Neural progenitor cell (in vitro differentiated cells): ENCODE data around the gene IPPK.

ENCODE experiments used
- EZH2phosphoT487 ChIP-seq: fragments of 200-600 bp; sonication (generic); IDR thresholded peaks from 2 replicates; pipeline ENCODE4 v1.6.1; 2017; ENCODE audit warnings: antibody characterized with exemption
- TF ChIP-seq, protein P1 (sequence below): fragments of 200-600 bp; sonication (generic); IDR thresholded peaks from 2 replicates; pipeline ENCODE4 v1.5.1; 2017; ENCODE audit warnings: antibody characterized with exemption, mild to moderate bottlenecking

DNA sequence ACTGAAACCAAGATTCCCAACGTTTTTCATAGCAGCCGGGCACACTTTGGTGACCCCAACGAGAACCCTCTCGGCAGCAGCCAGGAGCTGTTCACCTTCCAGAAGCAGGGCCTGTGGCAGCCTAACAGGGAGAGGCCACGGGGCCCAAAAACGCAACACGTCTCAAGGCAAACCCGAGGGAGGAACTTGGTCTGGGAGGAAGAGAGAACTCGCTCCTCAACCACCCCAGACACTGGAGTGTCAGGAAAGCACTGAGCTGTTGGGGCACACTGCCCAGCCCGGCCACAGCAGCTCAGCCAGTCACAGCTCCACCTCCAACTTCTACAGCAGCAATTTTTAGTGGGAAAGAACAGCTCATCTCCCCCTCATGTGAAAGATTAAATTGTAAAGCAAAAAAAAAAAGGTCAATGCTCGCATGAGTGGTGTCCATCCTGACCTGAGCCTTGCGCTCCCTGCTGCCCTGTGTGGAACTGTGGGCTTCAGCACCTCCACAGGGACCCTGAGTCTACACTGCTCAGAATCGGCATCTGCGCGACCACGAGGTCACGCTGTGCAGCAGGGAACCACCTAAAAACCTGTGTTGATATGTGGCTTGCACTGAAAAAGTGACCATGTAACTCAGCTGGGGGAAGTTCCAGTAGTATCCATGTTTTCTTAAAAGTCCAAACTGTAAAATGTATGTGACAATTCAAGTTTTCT is 55.0 kb downstream of the IPPK start:
- TF ChIP-seq, protein P1, sequence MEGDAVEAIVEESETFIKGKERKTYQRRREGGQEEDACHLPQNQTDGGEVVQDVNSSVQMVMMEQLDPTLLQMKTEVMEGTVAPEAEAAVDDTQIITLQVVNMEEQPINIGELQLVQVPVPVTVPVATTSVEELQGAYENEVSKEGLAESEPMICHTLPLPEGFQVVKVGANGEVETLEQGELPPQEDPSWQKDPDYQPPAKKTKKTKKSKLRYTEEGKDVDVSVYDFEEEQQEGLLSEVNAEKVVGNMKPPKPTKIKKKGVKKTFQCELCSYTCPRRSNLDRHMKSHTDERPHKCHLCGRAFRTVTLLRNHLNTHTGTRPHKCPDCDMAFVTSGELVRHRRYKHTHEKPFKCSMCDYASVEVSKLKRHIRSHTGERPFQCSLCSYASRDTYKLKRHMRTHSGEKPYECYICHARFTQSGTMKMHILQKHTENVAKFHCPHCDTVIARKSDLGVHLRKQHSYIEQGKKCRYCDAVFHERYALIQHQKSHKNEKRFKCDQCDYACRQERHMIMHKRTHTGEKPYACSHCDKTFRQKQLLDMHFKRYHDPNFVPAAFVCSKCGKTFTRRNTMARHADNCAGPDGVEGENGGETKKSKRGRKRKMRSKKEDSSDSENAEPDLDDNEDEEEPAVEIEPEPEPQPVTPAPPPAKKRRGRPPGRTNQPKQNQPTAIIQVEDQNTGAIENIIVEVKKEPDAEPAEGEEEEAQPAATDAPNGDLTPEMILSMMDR = no peak
- no peak for TF ChIP-seq EZH2phosphoT487
